ENCODE data around the gene SORCS2.

SORCS2 gene

GRCh38 chr4:7673121-7673520, 480.8 kb downstream of the SORCS2 start:
- no peak for TF ChIP-seq CTCF (IDR thresholded peaks at IDR 0.05; ENCODE audit: low read depth, low read length)
- no peak for DNase-seq (ENCODE audit: extremely low read depth, low read depth)

GRCh38 chr4:7674706-7675105, 482.4 kb downstream of the SORCS2 start:
- no peak for TF ChIP-seq CTCF (IDR thresholded peaks at IDR 0.05; ENCODE audit: low read depth, low read length)
- DNase-seq (ENCODE audit: extremely low read depth, low read depth) = no peak

DNA sequence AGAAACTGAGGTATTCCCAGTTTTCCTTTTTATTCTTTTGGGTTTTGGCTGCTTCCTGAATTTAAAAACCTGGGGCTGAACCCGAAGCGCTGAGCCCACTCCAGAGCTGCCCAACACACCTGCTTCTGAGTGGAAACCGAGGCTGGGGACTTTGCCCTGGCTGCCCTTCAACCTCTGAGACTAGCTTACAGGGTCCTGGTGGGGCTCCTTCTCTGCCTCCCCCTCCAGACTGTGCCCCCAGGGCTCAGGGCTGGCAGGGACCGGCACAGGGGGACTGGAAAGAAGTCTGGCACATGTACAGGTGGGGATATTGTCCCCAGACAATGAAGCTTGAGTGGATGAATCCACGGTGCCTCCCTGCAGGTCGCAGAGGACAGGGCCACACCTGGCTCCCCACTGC, 482.8 kb downstream of the SORCS2 start:
- TF ChIP-seq CTCF (IDR thresholded peaks at IDR 0.05; ENCODE audit: low read depth, low read length) = no peak

GRCh38 chr4:7675612-7676320, 483.4 kb downstream of the SORCS2 start:
- DNase-seq (ENCODE audit: extremely low read depth, low read depth) = no peak
- no peak for TF ChIP-seq CTCF (IDR thresholded peaks at IDR 0.05; ENCODE audit: low read depth, low read length)

More for the DNA sequence above, 482.8 kb downstream of the SORCS2 start:
- DNase-seq (ENCODE audit: extremely low read depth, low read depth) = no peak

DNA sequence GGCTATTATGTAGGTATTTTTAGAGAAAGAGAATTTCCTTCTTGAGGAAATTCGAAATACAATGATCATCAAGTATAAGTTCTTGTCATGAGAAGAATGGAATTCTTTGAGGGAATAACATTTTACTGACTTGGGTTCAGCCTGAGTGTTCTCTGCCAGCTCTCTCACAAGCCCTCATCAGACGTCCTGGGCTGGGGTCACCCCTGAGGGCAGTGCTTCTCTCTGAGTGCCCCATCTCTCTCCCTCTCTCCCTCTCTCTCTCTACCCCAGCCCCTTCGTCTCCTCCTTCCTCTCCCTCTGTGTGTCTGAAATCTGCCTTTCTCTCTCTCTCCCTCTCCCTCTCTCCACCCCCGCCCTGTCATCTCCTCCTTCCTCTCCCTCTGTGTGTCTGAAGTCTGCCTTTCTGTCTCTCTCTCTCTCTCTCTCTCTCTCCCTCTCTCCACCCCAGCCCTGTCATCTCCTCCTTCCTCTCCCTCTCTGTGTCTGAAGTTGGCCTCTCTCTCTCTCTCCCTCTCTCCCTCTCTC, 484.1 kb downstream of the SORCS2 start:
- no peak for DNase-seq (ENCODE audit: extremely low read depth, low read depth)
- no peak for TF ChIP-seq CTCF (IDR thresholded peaks at IDR 0.05; ENCODE audit: low read depth, low read length)

GRCh38 chr4:7677086-7677485, 484.7 kb downstream of the SORCS2 start:
- no peak for DNase-seq (ENCODE audit: extremely low read depth, low read depth)
- no peak for TF ChIP-seq CTCF (IDR thresholded peaks at IDR 0.05; ENCODE audit: low read depth, low read length)

DNA sequence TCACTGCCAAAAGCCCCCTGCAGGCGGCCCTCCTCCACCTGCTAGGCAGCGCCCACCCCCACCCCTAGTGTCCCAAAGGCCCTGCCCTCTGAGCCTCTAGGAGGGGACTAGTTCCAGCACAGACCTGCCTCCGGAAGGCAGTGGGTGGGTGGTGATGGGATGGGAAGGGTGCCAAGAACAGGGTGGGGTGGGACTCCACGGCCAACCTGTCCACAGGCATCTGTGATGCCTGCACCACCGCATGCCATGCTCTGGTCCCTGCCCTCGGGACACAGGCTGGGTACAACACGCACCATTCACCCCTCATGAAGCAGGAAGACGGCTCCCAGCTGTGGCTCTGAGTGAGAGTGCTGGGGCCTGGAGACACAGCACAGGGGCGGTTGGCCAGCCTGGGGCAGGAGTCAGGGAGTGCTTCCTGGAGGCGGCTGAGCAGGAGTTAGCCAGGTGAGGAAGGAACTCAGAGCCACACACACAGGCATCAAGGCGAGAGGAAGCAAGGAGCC, 485.5 kb downstream of the SORCS2 start:
- no peak for TF ChIP-seq CTCF (IDR thresholded peaks at IDR 0.05; ENCODE audit: low read depth, low read length)
- no peak for DNase-seq (ENCODE audit: extremely low read depth, low read depth)

Measured in AG09319 (cell line).